HG02973 (cell line): Measurements from ENCODE around the gene INSM2.

ENCODE experiments used
- ATAC-seq: cut with Tn5 transposase; IDR thresholded peaks from one replicate; pipeline ENCODE4 v1.9.1; 2021; ENCODE audit warnings: moderate library complexity; ENCODE audit not compliant: unreplicated experiment

INSM2 gene

DNA sequence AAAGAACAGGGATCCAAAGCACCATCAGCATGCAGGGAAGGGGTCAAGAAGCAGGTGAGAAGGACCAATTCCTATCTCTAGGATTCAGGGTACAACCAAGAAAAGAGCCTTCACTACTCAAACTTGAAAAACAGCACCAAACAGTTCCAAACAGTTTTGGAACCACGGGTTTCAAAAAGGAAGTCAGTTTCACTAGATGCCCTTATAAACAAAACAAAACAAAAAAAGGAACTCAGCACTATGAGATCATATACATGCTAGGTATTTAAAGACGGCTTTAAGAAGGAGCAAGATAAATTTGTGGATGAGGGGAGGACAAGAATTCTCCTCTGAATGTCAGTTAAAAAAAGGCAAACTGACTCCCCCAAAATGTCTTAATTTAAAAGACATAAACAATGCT, 6.0 kb downstream of the INSM2 start:
- ATAC-seq, result no peak

DNA sequence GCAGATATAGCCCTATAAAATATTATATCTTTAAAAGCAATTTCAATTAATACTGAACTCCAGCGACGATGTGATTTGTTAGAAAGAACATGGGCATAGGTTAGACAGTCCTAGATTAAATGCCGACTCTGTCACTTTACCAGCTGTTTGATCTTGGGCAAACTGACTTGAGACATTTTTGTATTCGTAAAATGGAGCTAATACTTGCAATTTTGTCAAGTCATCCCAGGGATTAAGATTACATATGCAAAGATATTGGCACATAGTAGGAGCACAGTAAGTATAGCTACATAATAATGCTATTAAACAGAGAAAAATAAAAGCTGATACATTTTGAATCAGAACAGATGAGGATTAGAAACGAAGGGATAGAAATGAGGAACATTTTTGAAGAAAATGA, 9.0 kb downstream of the INSM2 start:
- ATAC-seq, result no peak

GRCh38 chr14:35549551-35549950, 15.6 kb downstream of the INSM2 start:
- ATAC-seq, result no peak

DNA sequence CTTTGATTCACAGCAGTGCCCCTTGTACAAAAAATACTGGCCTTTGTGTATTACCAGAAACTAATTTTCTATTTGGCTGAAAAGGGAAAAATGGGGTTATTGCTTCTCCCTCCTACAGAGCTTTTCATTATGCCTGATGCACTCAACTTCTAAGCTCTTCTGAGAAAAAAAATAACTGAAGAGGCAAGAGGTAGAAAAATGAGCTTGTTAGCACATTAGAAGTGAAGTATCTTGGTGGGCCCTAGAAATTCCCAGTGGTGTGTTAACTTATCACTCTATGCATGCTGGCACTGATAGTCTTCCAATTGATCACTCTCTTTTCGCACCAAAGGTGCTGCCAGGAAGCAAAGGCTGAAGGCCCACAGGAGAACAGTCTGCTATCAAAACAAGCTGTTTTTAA, 17.1 kb downstream of the INSM2 start:
- ATAC-seq, result no peak

GRCh38 chr14:35553808-35554207, 19.8 kb downstream of the INSM2 start:
- no peak for ATAC-seq

DNA sequence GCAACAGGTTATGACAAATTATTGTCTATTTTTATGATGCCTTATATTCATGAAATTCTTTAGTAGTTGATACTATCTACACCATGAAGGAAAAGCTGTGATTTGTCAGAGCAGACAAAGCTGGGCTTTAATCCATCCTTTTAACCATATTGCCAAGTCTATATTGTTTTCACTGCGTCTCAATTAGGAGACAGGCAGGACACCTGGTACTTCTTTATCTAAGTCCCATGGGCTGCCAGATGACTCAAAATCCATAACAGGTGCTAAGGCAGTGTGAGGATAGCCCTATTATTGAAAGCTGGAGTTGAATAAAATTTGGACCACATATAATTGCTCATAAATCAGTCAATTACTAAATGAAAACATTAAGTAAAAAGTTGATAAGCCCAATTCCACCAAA, 22.6 kb downstream of the INSM2 start:
- no peak for ATAC-seq

GRCh38 chr14:35557221-35557747, 23.3 kb downstream of the INSM2 start:
- no peak for ATAC-seq

DNA sequence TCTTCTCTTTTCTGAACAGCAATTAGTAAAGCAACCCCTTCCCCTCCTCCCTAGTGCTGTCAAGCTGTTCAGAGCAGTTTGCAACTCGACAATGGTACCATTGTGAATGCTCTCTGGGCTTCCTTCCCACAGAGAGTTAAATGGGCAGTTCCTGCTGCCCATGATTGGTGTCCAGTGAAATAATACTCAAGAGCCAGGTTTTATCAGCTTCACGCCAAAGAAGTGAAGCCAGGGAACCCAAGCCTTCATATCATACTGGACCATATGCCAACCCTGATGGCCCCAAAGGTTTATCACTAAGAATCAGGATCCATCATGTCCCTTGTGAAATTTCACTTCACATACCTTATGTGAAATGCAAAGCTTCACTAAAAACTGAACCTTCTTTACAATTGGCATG, 24.7 kb downstream of the INSM2 start:
- ATAC-seq, result no peak

GRCh38 chr14:35565871-35566464, 32.0 kb downstream of the INSM2 start:
- ATAC-seq, result no peak

DNA sequence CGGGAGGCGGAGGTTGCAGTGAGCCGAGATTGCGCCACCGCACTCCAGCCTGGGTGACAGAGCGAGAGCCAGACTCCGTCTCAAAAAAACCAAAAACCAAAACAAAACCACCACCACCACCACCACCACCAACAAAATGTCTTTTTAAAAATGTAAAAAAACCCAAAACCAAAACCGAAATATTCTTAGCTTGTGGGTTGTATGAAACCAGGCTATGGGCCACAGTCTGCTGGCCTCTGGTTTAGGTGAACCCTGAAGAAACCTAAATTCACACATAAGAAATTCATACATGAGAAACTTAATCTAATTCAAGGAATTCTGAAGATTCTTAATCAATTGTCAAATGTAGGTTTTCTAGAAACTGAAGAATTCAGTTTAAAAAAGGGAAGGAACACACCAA, 37.6 kb downstream of the INSM2 start:
- ATAC-seq, result no peak

DNA sequence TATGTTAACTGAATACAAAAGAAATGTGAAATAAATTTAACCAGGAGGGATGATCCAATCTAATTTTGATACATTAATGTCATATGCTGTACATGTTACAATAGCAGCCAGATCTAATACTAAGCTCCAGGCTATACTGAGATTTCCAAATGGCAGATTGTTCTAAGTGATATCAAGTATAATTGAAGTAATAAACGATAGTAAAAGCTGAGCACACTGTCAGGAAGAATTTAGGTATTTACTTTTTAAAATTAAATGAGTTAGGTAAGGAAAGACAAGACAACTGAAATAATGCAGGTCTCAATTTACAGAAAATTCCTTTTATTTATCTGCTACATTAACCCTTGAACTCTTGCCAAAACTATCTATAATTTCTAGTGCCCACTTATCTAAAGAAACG, 39.9 kb downstream of the INSM2 start:
- no peak for ATAC-seq

- ATAC-seq, result no peak
These were observed 42.3 kb downstream of the INSM2 start for GRCh38 chr14:35576260-35576659.

- no peak for ATAC-seq
These were observed 42.9 kb downstream of the INSM2 start for GRCh38 chr14:35576856-35577255.

- ATAC-seq, result no peak
These were observed 44.2 kb downstream of the INSM2 start for GRCh38 chr14:35578135-35578534.

DNA sequence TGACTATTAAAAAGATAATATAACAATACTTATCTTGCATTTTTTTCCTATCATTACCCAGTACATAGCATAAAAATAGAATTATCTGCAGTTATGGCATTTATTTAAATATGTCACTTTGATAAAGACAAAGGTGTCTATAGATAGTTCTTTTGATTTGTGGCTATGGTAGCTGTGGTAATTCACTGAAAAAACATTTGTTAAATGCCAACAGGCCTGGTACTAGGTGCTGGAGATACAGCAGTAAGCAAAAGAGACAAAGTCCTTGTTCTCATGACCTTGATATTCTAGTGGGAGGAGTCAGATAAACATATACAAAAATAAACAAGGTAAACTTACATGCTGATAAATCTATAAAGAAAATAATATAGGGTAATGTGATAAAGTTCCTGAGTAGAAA, 44.7 kb downstream of the INSM2 start:
- no peak for ATAC-seq
